HG03159 (cell line): ENCODE measurements around the gene CTNNA3.
"Not testable (repeated sequence)": the region's sequence is repeated elsewhere in the genome, so short reads cannot be mapped to it uniquely, and the experiment has no call there.

Experiments
- ATAC-seq: cut with Tn5 transposase; IDR thresholded peaks from one replicate; pipeline ENCODE4 v1.9.1; 2021; ENCODE audit warnings: mild to moderate bottlenecking, moderate library complexity; ENCODE audit not compliant: unreplicated experiment

CTNNA3 gene

GRCh38 chr10:67696029-67696428, at the start of gene CTNNA3:
TSS of gene CTNNA3 (minus strand) at chr10:67696195.
- ATAC-seq, result no peak

GRCh38 chr10:67735430-67735829, 39.4 kb upstream of the CTNNA3 start:
- ATAC-seq, result no peak

GRCh38 chr10:67733511-67733910, 37.5 kb upstream of the CTNNA3 start:
- no peak for ATAC-seq

- ATAC-seq, result no peak
Observed at GRCh38 chr10:67725567-67725966, 29.6 kb upstream of the CTNNA3 start.

GRCh38 chr10:67723601-67724000, 27.6 kb upstream of the CTNNA3 start:
- no peak for ATAC-seq

GRCh38 chr10:67722113-67722512, 26.1 kb upstream of the CTNNA3 start:
- ATAC-seq, result peak; percentile 89

- ATAC-seq, result not testable (repeated sequence)
Observed at GRCh38 chr10:67716455-67716854, 20.5 kb upstream of the CTNNA3 start.

GRCh38 chr10:67705921-67706320, 9.9 kb upstream of the CTNNA3 start:
- ATAC-seq, result no peak

- not testable (repeated sequence) for ATAC-seq
Observed at GRCh38 chr10:67699613-67700270, 3.7 kb upstream of the CTNNA3 start.

GRCh38 chr10:67698164-67698563, 2.2 kb upstream of the CTNNA3 start:
- ATAC-seq, result no peak

- peak; percentile 95 for ATAC-seq
Observed at GRCh38 chr10:67697724-67698131, 1.7 kb upstream of the CTNNA3 start.

GRCh38 chr10:67696679-67697078, 684 bp upstream of the CTNNA3 start:
- ATAC-seq, result no peak

GRCh38 chr10:67695555-67695954, 440 bp downstream of the CTNNA3 start:
- no peak for ATAC-seq

GRCh38 chr10:67691861-67692260, 4.1 kb downstream of the CTNNA3 start:
- ATAC-seq, result not testable (repeated sequence)

GRCh38 chr10:67690540-67690939, 5.5 kb downstream of the CTNNA3 start:
- ATAC-seq, result not testable (repeated sequence)

- not testable (repeated sequence) for ATAC-seq
Observed at GRCh38 chr10:67684140-67684539, 11.9 kb downstream of the CTNNA3 start.

- no peak for ATAC-seq
Observed at GRCh38 chr10:67678335-67678974, 17.5 kb downstream of the CTNNA3 start.

GRCh38 chr10:67676208-67676825, 19.7 kb downstream of the CTNNA3 start:
- ATAC-seq, result no peak

- no peak for ATAC-seq
Observed at GRCh38 chr10:67670401-67670800, 25.6 kb downstream of the CTNNA3 start.

- no peak for ATAC-seq
Observed at GRCh38 chr10:67669978-67670377, 26.0 kb downstream of the CTNNA3 start.

GRCh38 chr10:67668448-67668847, 27.5 kb downstream of the CTNNA3 start:
- ATAC-seq, result no peak

GRCh38 chr10:67667035-67667425, 29.0 kb downstream of the CTNNA3 start:
- no peak for ATAC-seq
